GM18520 (cell line): Measurements from ENCODE around the gene RPS6KA4.
A peak's percentile ranks its signal among the peaks of the same experiment; 100 is the strongest.

ENCODE experiments used
- ATAC-seq: cut with Tn5 transposase; IDR thresholded peaks from one replicate; pipeline ENCODE4 v1.9.1; 2021; ENCODE audit not compliant: unreplicated experiment

RPS6KA4 gene

GRCh38 chr11:64324692-64325469, 34.1 kb upstream of the RPS6KA4 start:
- ATAC-seq, result no peak

GRCh38 chr11:64327375-64327774, 31.6 kb upstream of the RPS6KA4 start:
- ATAC-seq, result no peak

GRCh38 chr11:64327993-64328392, 31.0 kb upstream of the RPS6KA4 start:
- ATAC-seq, result no peak

GRCh38 chr11:64330888-64331287, 28.1 kb upstream of the RPS6KA4 start:
- no peak for ATAC-seq

GRCh38 chr11:64331569-64332371, 27.2 kb upstream of the RPS6KA4 start:
- peak; percentile 54 for ATAC-seq

- ATAC-seq, result no peak
These were observed 25.4 kb upstream of the RPS6KA4 start for GRCh38 chr11:64333556-64333955.

GRCh38 chr11:64334764-64335735, 23.9 kb upstream of the RPS6KA4 start:
- ATAC-seq, result peak; percentile 62

GRCh38 chr11:64337538-64338249, 21.3 kb upstream of the RPS6KA4 start:
- no peak for ATAC-seq

- no peak for ATAC-seq
These were observed 20.2 kb upstream of the RPS6KA4 start for GRCh38 chr11:64338716-64339115.

- no peak for ATAC-seq
These were observed 19.7 kb upstream of the RPS6KA4 start for GRCh38 chr11:64339286-64339685.

- peak; percentile 56 for ATAC-seq
These were observed 19.1 kb upstream of the RPS6KA4 start, which contains the start of gene CCDC88B for GRCh38 chr11:64339754-64340408. TSS of gene CCDC88B (plus strand) at chr11:64340204. CDS start at chr11:64340267, 63 bp downstream.

GRCh38 chr11:64340671-64341335, 18.2 kb upstream of the RPS6KA4 start:
- ATAC-seq, result no peak

- ATAC-seq, result no peak
These were observed 17.5 kb upstream of the RPS6KA4 start for GRCh38 chr11:64341429-64341828.

GRCh38 chr11:64341851-64342791, 16.8 kb upstream of the RPS6KA4 start:
- no peak for ATAC-seq

GRCh38 chr11:64342869-64343745, 15.9 kb upstream of the RPS6KA4 start:
- ATAC-seq, result no peak

GRCh38 chr11:64343767-64344559, 15.0 kb upstream of the RPS6KA4 start:
- no peak for ATAC-seq
